Transverse colon (tissue), 4 donors: Measurements from ENCODE around the gene COPB2.

ENCODE experiments used
- EP300 ChIP-seq: sonication (generic); formaldehyde crosslinking; IDR thresholded peaks from one replicate; pipeline ENCODE4 v1.6.1; 2017; ENCODE audit warnings: antibody characterized with exemption, low read depth
- POLR2A ChIP-seq: fragments of 450-650 bp; IDR thresholded peaks from one replicate; pipeline ENCODE4 v1.6.1; 2016; ENCODE audit warnings: antibody characterized with exemption, mild to moderate bottlenecking, moderate library complexity
- POLR2AphosphoS5 ChIP-seq, 3 donors: sonication (generic); formaldehyde crosslinking; IDR thresholded peaks; one replicate each; pipeline ENCODE4 v1.6.1; 2016; ENCODE audit warnings: antibody characterized with exemption in 3 of 3
- TF ChIP-seq, protein P1 (sequence below), 5 experiments: fragments of 200-600 bp in 3 of 5; fragments of 450-650 bp in 2 of 5; sonication (generic) in 3 of 5; IDR thresholded peaks; 1 replicate in 2 of 5; 2 replicates in 3 of 5; pipeline ENCODE4 v1.5.1; 2016 to 2017; ENCODE audit warnings: antibody characterized with exemption in 5 of 5, inconsistent platforms in 3 of 5, mild to moderate bottlenecking in 2 of 5, moderate library complexity in 1 of 5

DNA sequence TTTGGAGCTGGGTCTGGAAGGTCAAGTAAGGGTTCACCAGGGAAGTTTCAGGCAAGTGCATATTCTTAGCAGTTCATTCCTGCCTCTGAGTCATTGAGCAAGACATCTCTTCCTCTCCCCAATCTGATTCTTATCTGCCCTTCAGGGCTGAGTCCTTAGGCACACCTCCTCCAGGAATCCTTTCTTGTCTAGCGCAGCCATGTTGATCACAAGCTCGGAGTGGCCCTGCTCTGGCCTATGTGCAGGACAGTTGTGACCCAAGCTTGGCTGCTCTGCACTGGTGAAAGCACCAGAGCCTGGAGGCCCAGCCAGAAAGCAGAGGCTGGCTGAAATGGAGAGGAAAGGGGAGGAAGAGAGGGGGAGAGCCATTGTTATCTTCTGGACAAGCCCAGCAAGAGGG is 76.5 kb downstream of the COPB2 start:
- TF ChIP-seq, protein P1, sequence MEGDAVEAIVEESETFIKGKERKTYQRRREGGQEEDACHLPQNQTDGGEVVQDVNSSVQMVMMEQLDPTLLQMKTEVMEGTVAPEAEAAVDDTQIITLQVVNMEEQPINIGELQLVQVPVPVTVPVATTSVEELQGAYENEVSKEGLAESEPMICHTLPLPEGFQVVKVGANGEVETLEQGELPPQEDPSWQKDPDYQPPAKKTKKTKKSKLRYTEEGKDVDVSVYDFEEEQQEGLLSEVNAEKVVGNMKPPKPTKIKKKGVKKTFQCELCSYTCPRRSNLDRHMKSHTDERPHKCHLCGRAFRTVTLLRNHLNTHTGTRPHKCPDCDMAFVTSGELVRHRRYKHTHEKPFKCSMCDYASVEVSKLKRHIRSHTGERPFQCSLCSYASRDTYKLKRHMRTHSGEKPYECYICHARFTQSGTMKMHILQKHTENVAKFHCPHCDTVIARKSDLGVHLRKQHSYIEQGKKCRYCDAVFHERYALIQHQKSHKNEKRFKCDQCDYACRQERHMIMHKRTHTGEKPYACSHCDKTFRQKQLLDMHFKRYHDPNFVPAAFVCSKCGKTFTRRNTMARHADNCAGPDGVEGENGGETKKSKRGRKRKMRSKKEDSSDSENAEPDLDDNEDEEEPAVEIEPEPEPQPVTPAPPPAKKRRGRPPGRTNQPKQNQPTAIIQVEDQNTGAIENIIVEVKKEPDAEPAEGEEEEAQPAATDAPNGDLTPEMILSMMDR (IDR thresholded peaks at IDR 0.05), result no peak
- TF ChIP-seq EP300 (no peak), POLR2A (no peak), POLR2AphosphoS5 (IDR thresholded peaks at IDR 0.05) (no peak)
